Fibroblast of lung (primary cell): ENCODE measurements around the gene POLR2C. TPM values are rescaled to one million over a fixed set of nuclear protein-coding genes. Genes with fewer than 3 reads are reported as not detected.

Experiments
- DNase-seq, 2 donors: peaks; one replicate each; pipeline versions ENCODE4 v3.0.0 to v3.0.0-alpha.2; 2010; ENCODE audit warnings: low read depth in 2 of 2
- H2AFZ ChIP-seq: 2 replicates; pipeline ENCODE4 v1.5.1; 2012; ENCODE audit warnings: low read length, control low read depth, inconsistent platforms
- H3K27ac ChIP-seq: 2 replicates; pipeline ENCODE4 v1.5.1; 2011; ENCODE audit warnings: low read length, control low read depth; ENCODE audit not compliant: insufficient read depth
- H3K27me3 ChIP-seq: 2 replicates; pipeline ENCODE4 v1.5.1; 2011; ENCODE audit warnings: mild to moderate bottlenecking, low read length; ENCODE audit not compliant: control insufficient read depth, insufficient read depth
- H3K36me3 ChIP-seq: 2 replicates; pipeline ENCODE4 v1.5.1; 2011; ENCODE audit warnings: low read length; ENCODE audit not compliant: control insufficient read depth, insufficient read depth
- H3K4me1 ChIP-seq: 2 replicates; pipeline ENCODE4 v1.5.1; 2011; ENCODE audit warnings: low read length; ENCODE audit not compliant: control insufficient read depth, insufficient read depth; ENCODE audit errors: extremely low read depth
- H3K4me2 ChIP-seq: 2 replicates; pipeline ENCODE4 v1.5.1; 2011; ENCODE audit warnings: low read length, control low read depth; ENCODE audit not compliant: insufficient read depth; ENCODE audit errors: extremely low read depth
- H3K4me3 ChIP-seq, 4 experiments: fragments of 200-600 bp in 1 of 4; sonication (generic) in 1 of 4; replicated peaks in 1 of 4; 2 replicates each; pipeline ENCODE4 v1.5.1; 2011 to 2016; ENCODE audit warnings: low read length in 4 of 4, low read depth in 3 of 4, mild to moderate bottlenecking in 3 of 4, control low read depth in 2 of 4, inconsistent platforms in 1 of 4, mixed read lengths in 1 of 4; ENCODE audit not compliant: insufficient read depth in 1 of 4; ENCODE audit errors: control extremely low read depth in 1 of 4
- H3K79me2 ChIP-seq: 2 replicates; pipeline ENCODE4 v1.5.1; 2012; ENCODE audit warnings: mild to moderate bottlenecking, low read length, inconsistent platforms; ENCODE audit not compliant: control insufficient read depth, insufficient read depth
- H3K9ac ChIP-seq: 2 replicates; pipeline ENCODE4 v1.5.1; 2011; ENCODE audit warnings: mild to moderate bottlenecking, low read length, control low read depth; ENCODE audit not compliant: insufficient read depth
- H3K9me3 ChIP-seq: 2 replicates; pipeline ENCODE4 v1.5.1; 2012; ENCODE audit warnings: low read depth, low read length; ENCODE audit not compliant: control insufficient read depth, insufficient read depth
- H4K20me1 ChIP-seq: 2 replicates; pipeline ENCODE4 v1.5.1; 2011; ENCODE audit warnings: low read length; ENCODE audit not compliant: control insufficient read depth, insufficient read depth; ENCODE audit errors: extremely low read depth
- EZH2 ChIP-seq: IDR thresholded peaks from 2 replicates; pipeline ENCODE4 v1.5.1; 2012; ENCODE audit warnings: low read length, control low read depth, mild to moderate bottlenecking; ENCODE audit errors: missing control alignments
- polyA plus RNA-seq, 2 donors: library from polyadenylated mRNA; depleted of rRNA in 1 of 2; stranded (reverse) in 1 of 2; unstranded in 1 of 2; fragments of >200 nt; gene quantifications; 2 replicates each; pipeline ENCODE4 v1.2.1, GENCODE V29; 2011 to 2012; ENCODE audit warnings: missing spikeins in 1 of 2
- total RNA-seq: library from RNA; depleted of rRNA; stranded (reverse); fragments of >200 nt; gene quantifications from 2 replicates; pipeline ENCODE4 v1.2.1, GENCODE V29; 2014
- TF ChIP-seq, protein P1 (sequence below), 2 donors: IDR thresholded peaks in 1 of 2; conservative IDR thresholded peaks in 1 of 2; 1 replicate in 1 of 2; 2 replicates in 1 of 2; pipeline ENCODE4 v1.5.1; 2011 to 2012; ENCODE audit warnings: low read length in 2 of 2, control low read depth in 1 of 2, inconsistent platforms in 1 of 2, low read depth in 1 of 2, mild to moderate bottlenecking in 1 of 2

The POLR2C gene
- total and polyA plus RNA-seq, 2 donors (not counting 1 experiment from before 2014, with no cell fraction given) = 84.0 to 106 TPM

DNA sequence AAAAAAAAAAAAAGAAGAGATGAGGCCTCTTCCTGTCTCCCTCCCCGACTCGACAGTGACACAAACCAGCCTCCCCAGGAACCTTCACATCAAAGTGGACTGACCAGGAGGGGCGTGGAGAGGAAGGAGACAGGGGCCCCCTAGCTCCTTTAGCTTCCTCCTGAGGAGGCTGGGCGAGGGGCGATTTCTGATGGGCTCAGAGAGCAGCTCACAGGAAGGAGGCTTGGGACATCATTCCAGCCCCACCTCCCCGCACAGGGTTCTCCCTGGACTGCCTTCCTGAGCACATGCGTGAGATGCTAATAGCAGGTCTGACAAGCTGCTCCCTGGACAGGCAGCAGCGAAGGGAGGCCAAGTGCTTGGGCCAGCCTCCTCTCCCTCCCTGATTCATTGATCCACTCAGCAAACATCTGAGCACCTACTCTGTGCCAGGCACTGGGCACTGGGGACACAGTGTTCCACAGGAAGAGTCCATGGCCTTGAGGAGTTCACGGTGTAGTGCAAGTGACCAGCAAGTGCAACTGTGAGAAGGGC lies 38.2 kb downstream of the POLR2C start:
- Histone ChIP-seq H3K36me3 (no peaks in the 10 kb centered on the region), H3K9me3 (no peaks in the 10 kb centered on the region), H3K27ac (no peak overlapping the region), H3K4me2 (no peak overlapping the region), H3K4me3 (no peak overlapping the region), H3K9ac (no peak overlapping the region), H2AFZ (no peak overlapping the region), H4K20me1 (no peaks in the 10 kb centered on the region), H3K79me2 (no peaks in the 10 kb centered on the region), H3K27me3 (peaks cover 12% of the 10 kb centered on the region), H3K4me1 (no peaks in the 10 kb centered on the region)
- TF ChIP-seq, protein P1, sequence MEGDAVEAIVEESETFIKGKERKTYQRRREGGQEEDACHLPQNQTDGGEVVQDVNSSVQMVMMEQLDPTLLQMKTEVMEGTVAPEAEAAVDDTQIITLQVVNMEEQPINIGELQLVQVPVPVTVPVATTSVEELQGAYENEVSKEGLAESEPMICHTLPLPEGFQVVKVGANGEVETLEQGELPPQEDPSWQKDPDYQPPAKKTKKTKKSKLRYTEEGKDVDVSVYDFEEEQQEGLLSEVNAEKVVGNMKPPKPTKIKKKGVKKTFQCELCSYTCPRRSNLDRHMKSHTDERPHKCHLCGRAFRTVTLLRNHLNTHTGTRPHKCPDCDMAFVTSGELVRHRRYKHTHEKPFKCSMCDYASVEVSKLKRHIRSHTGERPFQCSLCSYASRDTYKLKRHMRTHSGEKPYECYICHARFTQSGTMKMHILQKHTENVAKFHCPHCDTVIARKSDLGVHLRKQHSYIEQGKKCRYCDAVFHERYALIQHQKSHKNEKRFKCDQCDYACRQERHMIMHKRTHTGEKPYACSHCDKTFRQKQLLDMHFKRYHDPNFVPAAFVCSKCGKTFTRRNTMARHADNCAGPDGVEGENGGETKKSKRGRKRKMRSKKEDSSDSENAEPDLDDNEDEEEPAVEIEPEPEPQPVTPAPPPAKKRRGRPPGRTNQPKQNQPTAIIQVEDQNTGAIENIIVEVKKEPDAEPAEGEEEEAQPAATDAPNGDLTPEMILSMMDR (conservative IDR thresholded peaks at IDR 0.05 in 1 of 2, IDR thresholded peaks at IDR 0.05 in 1 of 2; ENCODE audit: low read depth in 1 of 2, low read length in 2 of 2) = no peak
- no peak for TF ChIP-seq EZH2
- DNase-seq = no peak

DNA sequence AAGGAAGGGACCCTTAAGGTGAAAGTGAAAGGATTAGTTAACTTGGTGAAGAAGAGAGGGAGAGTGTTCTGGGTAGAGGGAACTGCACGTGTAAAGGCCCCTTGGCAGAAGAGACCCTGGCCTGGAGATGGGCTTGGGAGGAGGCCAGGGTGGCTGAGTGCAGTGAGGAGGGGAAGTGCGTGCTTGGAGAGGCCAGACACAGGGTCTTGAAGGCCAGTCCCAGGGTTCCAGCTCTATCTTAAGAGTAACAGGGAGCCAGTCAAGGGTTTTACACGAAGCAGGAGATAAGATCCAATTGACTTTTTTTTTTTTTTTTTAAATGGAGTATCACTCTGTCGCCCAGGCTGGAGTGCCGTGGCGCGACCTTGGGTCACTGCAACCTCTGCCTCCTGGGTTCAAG lies 39.0 kb downstream of the POLR2C start:
- H3K9ac ChIP-seq = no peak overlapping the region
- no peaks in the 10 kb centered on the region for H3K9me3 ChIP-seq
- H3K4me1 ChIP-seq = no peaks in the 10 kb centered on the region
- no peak overlapping the region for H3K27ac ChIP-seq
- peaks cover 11% of the 10 kb centered on the region for H3K27me3 ChIP-seq
- H2AFZ ChIP-seq = no peak overlapping the region
- no peaks in the 10 kb centered on the region for H3K36me3 ChIP-seq
- H3K4me3 ChIP-seq = no peak overlapping the region
- no peak overlapping the region for H3K4me2 ChIP-seq
- no peaks in the 10 kb centered on the region for H3K79me2 ChIP-seq
- DNase-seq = no peak
- H4K20me1 ChIP-seq = no peaks in the 10 kb centered on the region
- TF ChIP-seq, protein P1 (conservative IDR thresholded peaks at IDR 0.05 in 1 of 2, IDR thresholded peaks at IDR 0.05 in 1 of 2; ENCODE audit: low read depth in 1 of 2, low read length in 2 of 2) = no peak
- no peak for TF ChIP-seq EZH2

DNA sequence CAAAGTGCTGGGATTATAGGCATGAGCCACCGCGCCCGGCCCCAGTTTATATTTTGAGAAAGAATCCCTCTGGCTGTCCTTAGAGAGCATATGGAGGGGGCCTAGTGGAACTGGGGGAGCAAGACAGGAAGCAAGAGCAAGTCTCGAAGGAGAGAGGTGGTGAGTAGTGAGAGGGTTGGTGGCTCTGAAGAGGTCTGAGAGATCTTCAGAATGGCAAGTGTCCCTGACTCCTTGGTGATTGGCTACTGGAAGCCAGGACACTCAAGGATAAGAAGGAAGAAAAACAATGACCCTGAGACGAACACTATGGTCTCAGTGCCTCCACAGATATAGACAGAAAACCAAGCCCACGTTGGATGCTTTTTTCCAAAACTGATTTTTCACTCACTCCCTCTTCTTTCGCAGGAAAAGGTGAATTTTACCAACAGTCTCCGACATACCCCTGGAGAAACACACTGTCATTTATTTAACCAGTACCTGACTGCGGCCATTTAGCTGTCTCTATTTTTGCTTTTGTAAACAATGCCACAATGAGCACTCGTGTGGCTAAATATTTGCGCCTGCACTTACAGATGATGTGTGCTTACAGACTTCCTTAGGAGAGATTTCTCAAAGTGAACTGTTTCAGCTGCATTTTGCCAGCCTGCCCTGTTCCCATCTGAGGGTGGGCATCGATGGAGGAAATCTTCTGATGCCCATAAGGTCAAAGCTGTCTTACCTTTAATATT lies 39.7 kb downstream of the POLR2C start:
- Histone ChIP-seq H3K4me1 (no peaks in the 10 kb centered on the region), H3K4me3 (no peak overlapping the region), H3K9me3 (no peaks in the 10 kb centered on the region), H3K27me3 (peaks cover 8% of the 10 kb centered on the region), H4K20me1 (no peaks in the 10 kb centered on the region), H2AFZ (no peak overlapping the region), H3K4me2 (no peak overlapping the region), H3K27ac (no peak overlapping the region), H3K79me2 (no peaks in the 10 kb centered on the region), H3K9ac (no peak overlapping the region), H3K36me3 (no peaks in the 10 kb centered on the region)
- DNase-seq = no peak
- TF ChIP-seq, protein P1 (conservative IDR thresholded peaks at IDR 0.05 in 1 of 2, IDR thresholded peaks at IDR 0.05 in 1 of 2; ENCODE audit: low read depth in 1 of 2, low read length in 2 of 2) = no peak
- TF ChIP-seq EZH2 = no peak
